Vagina (tissue), 2 donors: Measurements from ENCODE around the gene SCCPDH.
"Not testable (repeated sequence)": the region's sequence is repeated elsewhere in the genome, so short reads cannot be mapped to it uniquely, and the experiment has no call there.

Experiments used
- CTCF ChIP-seq, 3 experiments: fragments of 450-650 bp in 2 of 3; fragments of 200-600 bp in 1 of 3; sonication (generic) in 1 of 3; IDR thresholded peaks; one replicate each; pipeline ENCODE4 v1.5.1; 2017 to 2019; ENCODE audit warnings: antibody characterized with exemption in 3 of 3, mild to moderate bottlenecking in 2 of 3, moderate library complexity in 2 of 3
- POLR2A ChIP-seq, 2 donors: fragments of 450-650 bp; IDR thresholded peaks; one replicate each; pipeline ENCODE4 v1.6.1; 2017; ENCODE audit warnings: antibody characterized with exemption in 2 of 2, mild to moderate bottlenecking in 2 of 2, moderate library complexity in 2 of 2

- TF ChIP-seq CTCF, POLR2A (IDR thresholded peaks at IDR 0.05): not testable (repeated sequence)
These were observed 21.9 kb downstream of the SCCPDH start for GRCh38 chr1:246746155-246746554.
